HG02943 (cell line): ENCODE data around the gene ARFIP1.

ENCODE experiments used
- ATAC-seq: cut with Tn5 transposase; IDR thresholded peaks from one replicate; pipeline ENCODE4 v1.9.1; 2021; ENCODE audit warnings: mild to moderate bottlenecking, low read depth, moderate library complexity; ENCODE audit not compliant: unreplicated experiment

Gene ARFIP1

GRCh38 chr4:152956650-152957436 lies 177.1 kb downstream of the ARFIP1 start:
- ATAC-seq: no peak

DNA sequence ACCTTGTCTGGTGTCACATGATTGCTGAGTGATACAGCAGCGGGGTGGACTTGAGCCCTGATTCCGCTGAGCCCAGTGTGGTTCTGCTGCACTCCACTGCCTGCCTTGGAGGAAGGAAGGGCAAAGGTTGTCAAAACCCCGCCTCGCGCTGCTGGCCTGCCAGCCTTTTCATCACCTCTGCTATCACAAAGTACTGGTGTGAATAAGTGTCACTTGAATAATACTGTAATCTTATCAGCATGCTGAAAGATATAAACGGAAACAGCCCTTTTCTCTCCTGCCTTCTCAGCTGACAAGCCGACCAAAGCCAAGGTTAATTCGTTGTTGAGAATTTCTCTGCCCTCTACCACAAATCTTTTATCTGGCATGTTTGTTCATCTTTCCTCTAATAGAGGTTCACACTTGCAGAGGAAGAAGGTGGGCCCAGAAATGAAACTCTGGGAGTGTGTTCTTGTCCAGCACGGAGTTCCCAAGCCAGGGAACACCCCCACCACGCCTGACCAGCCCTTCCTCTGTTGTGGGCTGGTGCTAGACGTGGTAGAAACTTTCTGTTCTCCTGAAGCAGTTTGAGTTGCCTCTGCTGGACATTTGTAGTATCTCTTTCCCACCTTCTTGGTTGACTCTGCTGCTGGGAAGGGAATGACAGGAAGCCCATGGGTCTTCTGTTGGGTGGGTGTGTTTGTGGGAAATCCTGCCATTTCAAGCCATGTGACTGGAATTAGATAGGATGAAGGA lies 177.8 kb downstream of the ARFIP1 start:
- ATAC-seq: no peak

DNA sequence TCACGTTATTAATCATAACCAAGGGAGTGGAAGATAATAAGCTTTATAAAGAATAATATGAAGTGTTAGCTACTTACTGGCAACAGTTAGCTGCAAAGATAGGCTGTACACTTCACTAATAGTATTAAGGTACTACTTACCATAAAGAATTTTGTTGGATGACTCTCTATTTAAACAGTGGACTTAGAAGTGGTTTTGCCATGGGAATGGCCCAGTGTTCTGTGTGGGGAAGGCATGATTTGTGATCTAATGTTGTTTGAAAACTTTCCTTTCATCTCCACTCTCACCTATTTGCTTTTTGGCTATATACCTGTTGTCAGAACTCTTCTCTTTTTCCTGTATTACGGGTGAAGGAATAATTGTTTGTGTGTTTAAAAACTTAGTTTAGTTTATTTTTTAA lies 179.3 kb downstream of the ARFIP1 start:
- ATAC-seq: no peak

GRCh38 chr4:152960082-152960481 lies 180.3 kb downstream of the ARFIP1 start:
- ATAC-seq: no peak

DNA sequence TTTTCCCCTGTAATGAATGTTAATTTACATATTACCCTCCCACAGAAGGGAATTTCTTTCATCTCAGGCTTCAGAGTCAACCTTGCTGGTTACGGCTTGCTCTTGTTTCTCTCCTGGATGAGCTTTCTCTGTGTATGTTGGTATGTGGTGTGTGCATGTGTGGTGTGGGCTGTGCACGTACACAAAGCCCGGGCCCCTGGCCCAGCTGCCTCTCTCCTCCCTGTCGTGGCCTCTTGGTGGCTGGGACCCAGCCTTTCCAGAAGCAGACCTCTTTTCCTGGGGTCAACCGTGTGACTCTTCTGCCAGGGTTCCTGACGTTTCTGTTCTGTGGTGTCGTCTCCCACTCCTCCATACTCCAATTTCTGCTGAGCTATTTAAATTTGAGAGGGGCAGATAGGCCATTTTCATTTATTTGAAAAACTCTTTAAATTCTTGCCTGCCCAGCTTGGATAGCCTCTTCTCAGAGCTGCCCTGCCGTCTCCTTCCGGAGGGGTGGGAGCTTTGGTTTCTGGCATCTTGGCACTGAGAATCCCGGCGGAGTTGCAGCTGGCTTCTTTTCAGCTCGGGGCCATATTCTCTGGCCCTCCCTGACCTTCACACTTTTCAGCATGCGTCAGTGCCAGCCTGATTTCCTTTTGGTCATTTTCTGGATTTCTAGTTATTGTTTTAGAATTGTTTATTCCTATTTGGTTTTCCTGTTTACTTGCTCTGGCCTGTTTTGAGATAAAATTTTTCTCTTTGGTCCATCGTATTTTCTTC lies 181.4 kb downstream of the ARFIP1 start:
- ATAC-seq: no peak

GRCh38 chr4:152961773-152962115 lies 182.0 kb downstream of the ARFIP1 start:
- ATAC-seq: no peak
